GM21528 (cell line): ENCODE results near the gene XRRA1.
"Not testable (repeated sequence)": the region's sequence is repeated elsewhere in the genome, so short reads cannot be mapped to it uniquely, and the experiment has no call there.

Source experiments
- ATAC-seq: cut with Tn5 transposase; IDR thresholded peaks from one replicate; pipeline ENCODE4 v1.9.1; 2021; ENCODE audit warnings: mild to moderate bottlenecking, moderate library complexity; ENCODE audit not compliant: unreplicated experiment, low FRiP score

The XRRA1 gene

DNA sequence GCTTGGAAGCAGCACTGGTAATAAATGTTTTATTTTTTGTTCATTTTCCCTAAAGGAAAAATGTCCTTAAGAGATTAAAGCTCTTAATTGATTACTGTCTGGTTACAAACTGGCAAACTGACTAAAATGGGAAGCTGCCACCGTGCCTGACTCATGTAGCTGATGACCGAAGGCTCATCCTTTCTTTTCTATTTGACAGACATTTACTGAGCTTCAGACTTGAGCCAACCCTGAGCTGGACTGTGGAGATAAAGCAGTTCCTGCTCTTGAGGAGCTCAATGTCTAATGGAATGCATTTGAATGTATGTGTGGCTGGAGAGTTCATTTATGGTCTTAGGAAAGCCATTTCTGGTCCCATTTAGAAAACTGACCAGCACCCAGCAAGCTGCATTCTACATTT is 108.9 kb downstream of the XRRA1 start:
- no peak for ATAC-seq

DNA sequence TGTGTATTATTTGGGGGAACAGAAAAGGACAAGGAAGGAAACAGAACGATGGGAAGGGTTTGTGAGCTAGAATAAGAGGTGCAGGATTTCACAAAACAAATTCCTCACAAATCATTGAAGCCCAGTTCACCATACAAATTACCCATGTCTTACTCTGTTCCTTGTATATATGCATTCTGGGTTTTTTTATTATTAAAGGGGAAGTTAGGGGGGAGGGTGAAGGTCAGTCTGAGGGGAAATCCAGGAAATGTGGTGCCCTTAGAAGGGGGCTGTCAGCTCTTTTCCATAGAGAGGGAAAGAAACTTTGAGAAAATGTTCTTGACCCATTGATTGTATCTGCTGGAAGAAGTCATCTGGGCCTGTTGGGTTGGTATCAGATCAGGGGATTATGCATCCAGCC is 109.4 kb downstream of the XRRA1 start:
- no peak for ATAC-seq

DNA sequence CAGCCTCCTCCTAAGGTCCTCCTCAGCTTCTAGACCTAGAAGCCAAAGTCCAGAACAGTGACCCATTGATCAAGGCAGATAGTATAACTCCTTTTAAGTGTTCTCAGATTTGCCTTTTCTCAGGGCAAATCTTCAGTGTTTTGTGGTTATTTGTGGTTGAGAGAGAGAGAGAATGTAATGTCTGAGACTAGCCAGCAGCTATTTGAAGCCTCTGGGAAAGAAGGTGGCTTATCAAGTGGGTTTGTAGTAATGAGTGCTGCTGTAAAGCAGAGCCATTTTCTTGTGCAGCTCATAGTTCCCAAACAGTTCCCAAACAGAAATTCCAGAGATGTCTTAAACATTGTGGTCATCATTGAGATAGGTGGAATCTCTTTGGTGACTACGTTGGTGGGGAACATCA is 110.7 kb downstream of the XRRA1 start:
- no peak for ATAC-seq

DNA sequence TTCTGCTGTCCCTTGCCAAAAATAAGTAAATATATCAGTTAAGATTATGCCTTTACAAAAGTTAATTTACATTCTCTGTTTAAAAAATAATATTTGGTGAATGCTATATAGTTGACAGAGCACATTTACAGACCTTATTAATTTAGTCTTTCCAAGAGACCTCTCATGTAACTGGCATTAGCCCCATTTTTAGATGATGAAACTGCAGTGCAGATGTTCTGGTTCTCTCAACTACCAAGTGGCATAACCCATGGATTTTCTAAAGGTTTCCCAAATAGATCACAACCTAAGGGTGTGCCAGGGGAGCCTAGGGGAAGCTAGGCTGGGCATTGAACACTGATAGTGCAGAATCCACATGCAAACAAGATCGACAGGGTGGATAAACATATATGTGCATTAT is 111.7 kb downstream of the XRRA1 start:
- ATAC-seq = no peak

DNA sequence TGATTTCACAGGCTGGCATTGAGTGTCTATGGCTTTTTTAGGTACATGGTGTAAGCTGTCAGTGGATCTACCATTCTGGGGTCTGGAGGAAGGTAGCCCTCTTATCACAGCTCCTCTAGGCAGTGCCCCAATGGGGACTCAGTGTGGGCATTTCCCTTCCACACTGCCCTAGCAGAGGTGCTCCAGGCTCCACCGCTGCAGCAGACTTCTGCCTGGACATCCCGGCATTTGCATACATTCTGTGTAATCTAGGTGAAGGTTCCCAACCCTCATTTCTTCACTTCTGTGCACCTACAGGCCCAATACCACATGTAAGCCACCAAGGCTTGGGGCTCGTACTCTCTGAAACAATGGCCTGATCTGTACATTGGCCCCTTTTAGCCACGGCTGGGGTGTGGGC is 122.0 kb downstream of the XRRA1 start:
- no peak for ATAC-seq

DNA sequence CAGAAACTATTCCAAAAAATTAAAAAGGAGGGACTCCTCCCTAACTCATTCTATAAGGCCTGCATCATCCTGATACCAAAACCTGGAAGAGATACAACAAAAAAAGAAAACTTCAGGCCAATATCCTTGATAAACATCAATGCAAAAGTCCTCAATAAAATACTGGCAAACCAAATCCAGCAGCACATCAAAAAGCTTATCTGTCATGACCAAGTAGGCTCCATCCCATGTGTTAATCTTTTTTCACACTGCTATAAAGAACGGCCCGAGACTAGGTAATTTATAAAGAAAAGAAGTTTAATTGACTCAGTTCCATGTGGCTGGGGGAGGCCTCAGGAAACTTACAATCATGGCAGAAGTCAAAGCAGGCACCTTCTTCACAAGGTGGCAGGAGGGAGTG is 123.3 kb downstream of the XRRA1 start:
- ATAC-seq = not testable (repeated sequence)

DNA sequence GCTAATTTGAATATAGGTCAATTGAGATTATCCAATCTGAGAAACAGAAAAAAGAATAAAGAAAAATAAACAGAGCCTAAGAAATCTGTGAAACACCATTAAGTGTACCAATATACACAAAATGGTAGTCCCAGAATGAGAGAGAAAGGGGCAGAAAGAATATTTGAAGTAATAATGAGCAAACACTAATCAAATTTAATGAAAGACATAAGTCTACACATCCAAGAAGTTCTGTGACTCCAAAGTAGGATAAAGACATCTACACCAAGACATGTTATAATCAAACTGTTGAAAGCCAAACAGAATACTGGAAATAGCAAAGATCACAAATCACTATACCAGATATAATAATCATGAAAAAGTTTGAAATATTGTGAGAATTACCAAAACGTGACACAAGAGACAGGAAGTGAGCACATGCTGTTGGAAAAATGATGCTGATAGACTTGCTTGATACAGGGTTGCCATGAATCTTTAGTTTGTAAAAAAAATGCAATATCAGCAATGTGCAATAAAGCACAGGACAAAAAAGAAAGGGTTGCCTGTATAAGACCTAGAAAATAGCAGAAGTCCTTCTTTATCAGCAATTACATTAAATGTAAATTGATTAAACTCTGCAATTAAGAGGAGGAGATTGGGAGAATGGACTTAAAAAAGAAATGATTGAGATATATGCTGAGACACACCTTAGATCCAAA is 124.5 kb downstream of the XRRA1 start:
- ATAC-seq = no peak

DNA sequence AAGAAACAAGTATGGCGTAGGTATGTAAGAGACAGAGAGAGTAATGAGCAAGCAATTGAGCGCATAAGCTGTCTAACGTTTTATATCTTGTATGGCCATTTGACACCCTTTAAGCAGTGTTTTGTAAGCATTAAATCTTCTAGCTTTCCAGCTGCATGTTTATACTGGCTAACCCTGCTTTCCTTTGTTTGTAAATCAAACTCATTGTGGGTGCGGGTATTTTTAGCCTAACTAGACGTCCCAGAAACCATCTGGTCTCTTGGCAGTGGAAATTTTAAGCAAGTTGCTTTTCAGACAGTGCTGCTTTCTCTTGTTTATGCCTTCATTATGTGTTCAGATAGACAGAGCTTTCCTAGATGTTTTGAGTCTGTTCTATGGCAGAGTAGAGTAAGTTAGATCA is 126.7 kb downstream of the XRRA1 start:
- no peak for ATAC-seq

DNA sequence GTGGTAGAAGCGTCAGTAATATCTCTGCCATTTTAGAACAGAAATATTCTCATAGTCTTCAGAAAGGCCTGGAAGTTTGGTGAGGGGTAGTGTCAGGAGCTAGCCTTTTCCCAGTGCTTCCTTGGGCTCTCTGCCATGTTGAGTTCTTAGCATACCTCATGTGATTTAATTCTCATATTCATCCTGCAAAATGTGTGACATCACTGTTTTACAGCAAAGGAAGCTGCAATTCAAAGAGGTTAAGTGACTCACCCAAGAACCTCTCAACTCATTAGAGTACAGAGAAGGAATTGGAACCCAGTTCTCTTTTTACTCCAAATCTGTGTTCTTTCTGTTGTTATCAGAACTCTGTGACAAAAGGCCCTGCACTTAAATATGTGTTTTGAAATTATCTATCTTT is 128.1 kb downstream of the XRRA1 start:
- no peak for ATAC-seq

DNA sequence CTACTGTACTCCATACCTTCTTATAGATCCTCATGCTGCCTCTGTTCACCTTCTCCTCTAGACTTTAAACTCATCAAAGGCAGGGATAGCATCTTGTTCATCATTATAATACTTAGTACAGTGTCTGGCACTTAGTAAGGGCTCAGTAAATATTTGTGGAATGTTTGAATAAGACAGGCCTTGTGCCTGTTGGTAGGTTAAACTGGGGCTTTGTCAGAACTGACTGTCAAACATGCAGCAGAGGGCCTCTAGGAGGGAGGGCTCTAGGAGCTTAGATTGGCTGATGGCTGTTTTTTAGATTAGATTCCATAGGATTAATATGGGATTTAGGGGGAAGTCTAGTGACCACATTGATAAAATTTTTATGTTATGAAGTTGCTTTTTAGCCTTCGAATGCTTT is 129.5 kb downstream of the XRRA1 start:
- no peak for ATAC-seq

DNA sequence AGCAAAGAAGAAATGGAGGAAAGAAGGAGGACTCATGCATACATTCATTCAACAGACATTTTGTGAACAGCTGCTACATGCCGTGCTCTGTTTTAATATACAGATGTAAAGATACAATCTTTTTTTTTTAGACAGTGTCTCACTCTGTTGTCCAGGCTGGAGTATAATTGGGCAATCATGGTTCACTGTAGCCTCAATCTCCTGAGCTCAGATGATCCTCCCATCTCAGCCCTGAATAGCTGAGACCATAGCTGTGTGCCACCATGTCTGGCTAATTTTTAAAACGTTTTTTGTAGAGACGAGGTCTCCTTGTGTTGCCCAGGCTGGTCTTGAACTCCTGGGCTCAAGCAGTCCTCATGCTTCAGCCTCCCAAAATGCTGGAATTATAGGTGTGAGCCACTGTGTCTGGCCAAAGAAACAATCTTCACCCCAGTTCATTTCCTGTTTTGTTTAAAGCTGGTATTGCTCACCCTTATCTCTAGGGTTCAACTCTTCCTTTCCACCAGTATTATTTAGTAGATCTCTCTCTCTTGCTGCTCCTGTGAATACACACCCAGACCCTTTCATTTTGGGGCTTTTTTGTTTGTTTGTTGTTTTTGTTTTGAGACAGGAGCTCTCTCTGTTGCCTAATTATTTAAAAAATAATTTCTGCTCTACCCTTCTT is 130.5 kb downstream of the XRRA1 start:
- ATAC-seq = no peak

DNA sequence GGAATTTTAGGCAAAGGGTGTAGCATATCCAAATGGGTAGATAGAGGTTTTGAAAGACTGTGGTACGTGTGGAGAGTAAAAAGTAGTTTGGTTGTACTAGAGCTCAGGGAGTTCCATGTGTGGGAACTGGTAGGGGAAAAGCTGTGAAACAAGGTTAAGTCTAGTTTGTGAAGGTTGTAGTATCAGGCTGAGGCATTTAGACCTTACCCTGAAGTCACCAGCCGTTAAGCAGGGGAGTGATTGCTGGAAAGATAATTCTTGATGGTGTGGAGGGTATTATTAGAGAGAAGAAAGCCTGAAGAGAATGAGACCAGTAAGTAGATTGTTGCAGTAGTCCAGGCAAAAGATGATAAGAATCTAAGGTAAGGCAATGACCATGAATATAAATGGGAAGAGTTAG is 132.2 kb downstream of the XRRA1 start:
- ATAC-seq = no peak

DNA sequence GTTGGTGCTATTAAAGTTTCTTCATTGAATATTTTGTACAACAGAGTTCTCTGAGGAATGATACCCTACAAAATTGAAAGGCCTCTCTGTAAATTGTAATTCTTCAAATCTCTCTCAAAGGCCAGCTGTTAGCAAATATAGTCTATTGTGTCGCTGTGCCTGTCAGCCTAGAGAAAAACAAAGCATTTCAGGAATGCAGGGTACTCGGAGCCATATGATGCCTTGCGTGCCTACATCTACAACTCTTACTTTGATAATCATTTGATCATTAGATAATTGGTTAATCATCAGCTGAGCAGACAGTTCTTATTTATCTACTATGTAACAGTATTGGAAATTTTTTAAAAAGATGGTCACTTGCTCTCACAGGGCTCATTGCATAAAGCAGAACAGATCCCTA is 132.9 kb downstream of the XRRA1 start:
- no peak for ATAC-seq

DNA sequence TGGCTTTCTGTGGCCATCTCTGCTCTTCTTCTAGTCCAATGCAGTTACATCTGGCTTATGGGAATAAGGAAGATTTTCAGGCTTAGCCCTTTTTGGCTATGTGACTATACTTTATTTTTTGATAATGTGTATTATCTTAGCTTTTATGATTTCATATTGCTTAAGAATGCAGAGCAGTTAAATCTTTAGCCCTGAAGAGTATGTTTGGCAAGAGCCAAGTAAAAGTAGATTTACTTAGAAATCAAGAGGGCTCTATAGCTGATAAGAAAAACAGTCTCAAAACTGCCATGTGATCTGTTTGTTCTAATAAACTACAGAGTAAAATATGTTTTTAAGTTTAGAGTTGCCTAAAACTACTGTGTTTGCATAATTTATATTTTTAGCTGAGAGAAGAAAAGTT is 139.1 kb downstream of the XRRA1 start:
- no peak for ATAC-seq

DNA sequence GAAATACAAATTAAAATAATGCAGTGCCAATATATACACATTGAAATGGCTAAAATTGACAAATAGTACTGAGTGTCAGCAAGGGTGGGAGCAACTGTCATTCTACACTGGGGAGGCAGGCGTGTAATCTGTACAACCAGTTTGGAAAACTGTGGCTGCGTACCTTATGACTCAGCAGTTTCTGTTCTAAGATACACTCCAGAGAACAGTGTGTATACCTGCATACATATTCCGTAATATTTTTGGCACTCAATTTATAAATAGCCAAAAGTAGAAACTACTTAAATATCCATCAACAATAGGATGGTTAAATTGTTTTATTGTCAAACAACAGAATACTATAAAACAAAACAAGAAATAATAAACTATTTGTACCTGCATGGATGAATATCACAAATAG is 142.6 kb downstream of the XRRA1 start:
- ATAC-seq = no peak

DNA sequence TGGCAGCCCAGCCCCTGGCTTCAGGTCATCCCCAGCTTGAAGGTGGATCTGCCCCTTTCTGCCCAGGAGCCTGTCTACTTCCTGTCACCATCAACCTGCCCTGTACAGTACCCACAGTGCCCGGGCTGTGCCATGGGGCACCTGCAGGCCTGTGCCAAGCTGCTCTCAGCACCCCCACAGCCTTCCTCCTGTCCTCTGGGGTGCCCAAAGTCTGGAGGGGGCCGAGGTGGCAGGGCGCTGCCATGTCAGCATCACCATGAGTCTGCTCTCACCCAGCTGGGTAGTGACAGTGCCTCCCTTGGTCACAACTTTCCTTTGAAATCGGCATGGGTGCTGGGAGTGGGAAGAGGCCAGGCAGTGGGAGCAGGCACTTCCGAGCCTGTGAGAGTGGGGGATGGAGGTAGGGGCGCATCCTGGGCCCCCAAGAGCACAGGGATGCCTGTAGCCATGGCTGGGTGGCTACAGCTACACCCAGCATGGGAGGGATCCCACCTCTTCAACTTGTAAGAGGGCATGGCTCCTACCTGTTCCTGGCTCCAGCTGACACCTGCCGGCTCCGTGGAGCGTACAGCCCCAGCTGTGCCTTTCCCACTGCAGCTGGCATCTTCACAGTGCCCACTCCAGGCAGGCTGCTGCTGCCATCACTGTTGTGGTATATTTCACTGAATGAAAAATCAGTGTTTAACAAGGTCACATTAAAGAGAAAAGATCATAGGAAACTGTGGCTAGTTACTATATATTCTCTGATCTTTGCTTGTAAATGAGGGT is 157.4 kb downstream of the XRRA1 start:
- ATAC-seq = no peak
